Vagina (tissue), 2 donors: Measurements from ENCODE around the gene CKLF. TPM values are rescaled to one million over a fixed set of nuclear protein-coding genes. Genes with fewer than 3 reads are reported as not detected.
"Not testable (repeated sequence)": the region's sequence is repeated elsewhere in the genome, so short reads cannot be mapped to it uniquely, and the experiment has no call there.

ENCODE experiments used
- DNase-seq, 2 donors: peaks; one replicate each; pipeline ENCODE4 v3.0.0-alpha.2; 2017; ENCODE audit errors: extremely low spot score in 2 of 2
- H3K27ac ChIP-seq: fragments of 200-600 bp; sonication (generic); one replicate; pipeline ENCODE4 v1.5.1; 2019
- H3K27me3 ChIP-seq: fragments of 200-600 bp; sonication (generic); one replicate; pipeline ENCODE4 v1.5.1; 2019
- H3K36me3 ChIP-seq, 2 donors: fragments of 200-600 bp; sonication (generic); one replicate each; pipeline ENCODE4 v1.5.1; 2017 to 2019
- H3K4me1 ChIP-seq: fragments of 200-600 bp; sonication (generic); one replicate; pipeline ENCODE4 v1.5.1; 2019
- H3K4me3 ChIP-seq, 2 donors: fragments of 200-600 bp; sonication (generic); 1 replicate in 1 of 2; 2 replicates in 1 of 2; pipeline ENCODE4 v1.5.1; 2016 to 2019
- H3K9me3 ChIP-seq: fragments of 200-600 bp; sonication (generic); one replicate; pipeline ENCODE4 v1.5.1; 2019
- POLR2A ChIP-seq, 2 donors: fragments of 450-650 bp; IDR thresholded peaks; one replicate each; pipeline ENCODE4 v1.6.1; 2017; ENCODE audit warnings: antibody characterized with exemption in 2 of 2, mild to moderate bottlenecking in 2 of 2, moderate library complexity in 2 of 2
- POLR2AphosphoS5 ChIP-seq, 2 donors: sonication (generic); formaldehyde crosslinking; IDR thresholded peaks; one replicate each; pipeline ENCODE4 v1.9.0; 2017; ENCODE audit warnings: antibody characterized with exemption in 2 of 2, mild to moderate bottlenecking in 2 of 2, low read depth in 1 of 2; ENCODE audit not compliant: insufficient read depth in 1 of 2
- intact Hi-C: fragments of 100-400 bp; cut with DNase I; formaldehyde crosslinking; loops from one replicate; pipeline ENCODE4 v1.15.1; 2023
- total RNA-seq: library from RNA; depleted of rRNA; stranded (reverse); fragments of >200 nt; gene quantifications from one replicate; pipeline ENCODE4 v1.2.3, GENCODE V29; 2016
- TF ChIP-seq, protein P1 (sequence below), 3 experiments: fragments of 450-650 bp in 2 of 3; fragments of 200-600 bp in 1 of 3; sonication (generic) in 1 of 3; IDR thresholded peaks; one replicate each; pipeline ENCODE4 v1.5.1; 2017 to 2019; ENCODE audit warnings: antibody characterized with exemption in 3 of 3, mild to moderate bottlenecking in 2 of 3, moderate library complexity in 2 of 3

The CKLF gene
- total RNA-seq, 1 donor from 2014 or later: 52.3 TPM

DNA sequence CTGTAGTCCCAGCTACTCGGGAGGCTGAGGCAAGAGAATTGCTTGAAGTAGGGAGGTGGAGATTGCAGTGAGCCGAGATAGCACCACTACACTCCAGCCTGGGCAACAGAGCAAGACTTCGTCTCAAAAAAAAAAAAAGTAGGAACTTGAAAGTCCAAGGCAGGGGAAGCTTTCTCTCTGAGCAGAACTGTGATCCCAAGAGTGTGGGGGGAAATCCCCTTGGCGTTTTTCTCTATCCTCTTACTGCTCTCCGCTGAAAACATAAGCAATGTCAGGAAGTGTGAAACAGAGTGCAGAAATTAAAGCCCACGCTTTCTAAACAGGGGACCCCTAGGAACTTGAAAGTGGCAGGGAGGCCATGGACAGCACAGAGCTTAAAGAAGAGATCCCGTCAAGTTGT, 42.4 kb downstream of the CKLF start:
- no peak for DNase-seq

DNA sequence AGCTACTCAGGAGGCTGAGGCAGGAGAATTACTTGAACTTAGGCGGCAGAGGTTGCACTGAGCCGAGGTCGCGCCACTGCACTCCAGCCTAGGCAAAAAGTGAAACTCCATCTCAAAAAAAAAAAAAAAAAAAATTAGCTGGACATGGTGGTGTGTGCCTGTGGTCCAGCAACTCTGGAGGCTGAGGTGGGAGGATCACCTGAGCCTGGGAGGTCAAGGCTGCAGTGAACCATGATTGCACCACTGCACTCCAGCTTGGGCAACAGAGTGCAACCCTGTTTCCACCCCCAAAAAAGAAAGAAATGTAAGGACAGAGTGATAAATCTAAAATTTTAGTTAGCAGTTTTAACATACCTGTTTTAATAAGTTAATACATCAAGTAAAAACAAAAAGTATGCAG, 44.2 kb downstream of the CKLF start:
- H3K27ac ChIP-seq, H3K9me3 ChIP-seq, H3K36me3 ChIP-seq, H3K4me1 ChIP-seq, H3K4me3 ChIP-seq, intact Hi-C loops, DNase-seq, H3K27me3 ChIP-seq: not testable (repeated sequence)

More for the DNA sequence above, 42.4 kb downstream of the CKLF start:
- TF ChIP-seq POLR2AphosphoS5 (IDR thresholded peaks at IDR 0.05; ENCODE audit: insufficient read depth in 1 of 2, low read depth in 1 of 2) (no peak), POLR2A (IDR thresholded peaks at IDR 0.05) (no peak)
- TF ChIP-seq, protein P1, sequence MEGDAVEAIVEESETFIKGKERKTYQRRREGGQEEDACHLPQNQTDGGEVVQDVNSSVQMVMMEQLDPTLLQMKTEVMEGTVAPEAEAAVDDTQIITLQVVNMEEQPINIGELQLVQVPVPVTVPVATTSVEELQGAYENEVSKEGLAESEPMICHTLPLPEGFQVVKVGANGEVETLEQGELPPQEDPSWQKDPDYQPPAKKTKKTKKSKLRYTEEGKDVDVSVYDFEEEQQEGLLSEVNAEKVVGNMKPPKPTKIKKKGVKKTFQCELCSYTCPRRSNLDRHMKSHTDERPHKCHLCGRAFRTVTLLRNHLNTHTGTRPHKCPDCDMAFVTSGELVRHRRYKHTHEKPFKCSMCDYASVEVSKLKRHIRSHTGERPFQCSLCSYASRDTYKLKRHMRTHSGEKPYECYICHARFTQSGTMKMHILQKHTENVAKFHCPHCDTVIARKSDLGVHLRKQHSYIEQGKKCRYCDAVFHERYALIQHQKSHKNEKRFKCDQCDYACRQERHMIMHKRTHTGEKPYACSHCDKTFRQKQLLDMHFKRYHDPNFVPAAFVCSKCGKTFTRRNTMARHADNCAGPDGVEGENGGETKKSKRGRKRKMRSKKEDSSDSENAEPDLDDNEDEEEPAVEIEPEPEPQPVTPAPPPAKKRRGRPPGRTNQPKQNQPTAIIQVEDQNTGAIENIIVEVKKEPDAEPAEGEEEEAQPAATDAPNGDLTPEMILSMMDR (IDR thresholded peaks at IDR 0.05): no peak
- intact Hi-C loops: no loop called here
- no peaks in the 10 kb centered on the region for H3K9me3 ChIP-seq
- H3K36me3 ChIP-seq: no peaks in the 10 kb centered on the region
- no peak overlapping the region for H3K27ac ChIP-seq
- no peak overlapping the region for H3K4me3 ChIP-seq
- no peaks in the 10 kb centered on the region for H3K27me3 ChIP-seq
- no peaks in the 10 kb centered on the region for H3K4me1 ChIP-seq

DNA sequence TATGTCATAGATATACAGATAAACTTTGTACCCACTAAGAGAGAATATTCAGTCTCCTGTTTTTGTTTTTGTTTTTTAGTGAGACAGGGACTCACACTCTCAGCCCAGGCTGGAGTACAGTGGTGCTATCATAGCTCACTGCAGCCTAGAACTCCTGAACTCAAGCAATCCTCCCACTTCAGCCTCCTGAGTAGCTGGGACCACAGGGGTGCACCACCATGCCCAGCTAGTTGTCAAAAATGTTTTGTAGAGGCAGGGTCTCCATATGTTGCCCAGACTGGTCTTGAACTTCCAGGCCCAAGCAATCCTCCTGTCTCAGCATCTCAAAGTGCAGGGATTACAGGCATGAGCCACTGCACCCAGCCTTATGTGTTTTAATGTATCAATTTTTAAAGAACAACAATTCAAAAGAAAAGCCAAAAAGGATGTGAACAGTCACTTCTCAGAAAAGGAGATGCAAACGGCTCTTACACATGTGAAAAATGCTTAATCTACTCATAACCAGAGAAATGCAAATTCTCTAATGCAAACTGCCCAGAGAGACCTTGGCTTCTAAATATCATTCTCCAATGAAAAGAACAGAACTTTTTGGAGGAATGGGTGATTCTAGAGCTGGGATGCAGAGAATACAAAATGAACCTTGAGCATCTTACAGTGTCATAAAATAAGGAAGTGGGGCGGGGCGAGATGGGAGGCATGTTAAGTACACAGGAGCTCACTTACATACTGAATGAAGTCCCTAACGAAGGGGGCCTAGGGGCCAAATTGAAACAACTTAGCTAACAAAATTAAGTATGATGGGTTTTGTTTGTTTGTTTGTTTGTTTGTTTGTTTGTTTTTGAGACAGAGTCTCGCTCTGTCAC, 44.8 kb downstream of the CKLF start:
- no peak for DNase-seq
- intact Hi-C loops: no loop called here
- H3K4me3 ChIP-seq: no peak overlapping the region
- no peaks in the 10 kb centered on the region for H3K27me3 ChIP-seq
- no peaks in the 10 kb centered on the region for H3K9me3 ChIP-seq
- no peaks in the 10 kb centered on the region for H3K4me1 ChIP-seq
- no peaks in the 10 kb centered on the region for H3K36me3 ChIP-seq
- TF ChIP-seq POLR2AphosphoS5 (IDR thresholded peaks at IDR 0.05; ENCODE audit: insufficient read depth in 1 of 2, low read depth in 1 of 2) (no peak), POLR2A (IDR thresholded peaks at IDR 0.05) (no peak)
- TF ChIP-seq, protein P1 (IDR thresholded peaks at IDR 0.05): no peak
- no peak overlapping the region for H3K27ac ChIP-seq

DNA sequence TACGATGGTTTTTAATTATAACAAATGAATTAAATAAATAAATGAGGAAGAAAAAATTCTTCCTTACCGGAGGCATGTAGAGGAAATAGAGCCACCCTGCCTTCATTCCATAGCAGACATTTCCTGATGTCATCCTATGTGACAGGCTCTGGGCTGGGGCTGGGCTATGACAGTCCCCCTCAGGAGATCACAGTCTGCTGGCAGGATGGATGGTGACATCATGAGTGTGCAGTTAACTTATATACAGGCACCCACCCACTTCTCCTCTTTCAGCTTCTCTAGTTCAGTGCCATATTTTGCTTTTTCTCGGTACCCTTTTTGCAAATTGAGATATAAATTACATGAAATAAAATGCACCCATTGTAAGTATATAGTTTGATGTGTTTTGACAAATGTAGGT, 45.7 kb downstream of the CKLF start:
- Histone ChIP-seq H3K36me3 (no peaks in the 10 kb centered on the region), H3K27me3 (no peaks in the 10 kb centered on the region), H3K9me3 (no peaks in the 10 kb centered on the region), H3K4me3 (no peak overlapping the region), H3K4me1 (no peaks in the 10 kb centered on the region), H3K27ac (no peak overlapping the region)
- TF ChIP-seq POLR2AphosphoS5 (IDR thresholded peaks at IDR 0.05; ENCODE audit: insufficient read depth in 1 of 2, low read depth in 1 of 2) (no peak), POLR2A (IDR thresholded peaks at IDR 0.05) (no peak)
- TF ChIP-seq, protein P1 (IDR thresholded peaks at IDR 0.05): no peak
- intact Hi-C loops: no loop called here
- DNase-seq: no peak

DNA sequence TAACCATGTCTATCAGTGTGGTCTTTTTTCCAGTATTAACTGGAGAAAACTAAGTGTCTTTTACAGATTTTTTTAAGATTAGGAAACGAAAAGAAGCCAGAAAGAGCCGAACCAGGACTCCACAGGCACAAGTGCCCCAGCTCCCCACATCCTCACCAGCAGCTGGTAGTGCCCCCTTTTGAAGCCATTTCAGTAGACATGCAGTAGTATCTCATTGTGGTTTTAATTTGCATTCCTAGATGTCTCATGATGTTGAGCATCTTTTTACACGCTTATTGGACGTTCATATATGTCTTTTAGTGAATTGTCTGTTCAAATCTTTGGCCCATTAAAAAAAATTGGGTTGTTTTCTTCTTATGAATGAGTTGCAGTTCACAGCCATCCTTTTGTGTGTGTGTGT, 47.4 kb downstream of the CKLF start:
- Histone ChIP-seq H3K4me1 (peaks cover 11% of the 10 kb centered on the region), H3K4me3 (no peak overlapping the region), H3K27me3 (no peaks in the 10 kb centered on the region), H3K36me3 (no peaks in the 10 kb centered on the region), H3K9me3 (no peaks in the 10 kb centered on the region), H3K27ac (no peak overlapping the region)
- no peak for DNase-seq
- TF ChIP-seq POLR2AphosphoS5 (IDR thresholded peaks at IDR 0.05; ENCODE audit: insufficient read depth in 1 of 2, low read depth in 1 of 2): no peak
- TF ChIP-seq, protein P1 (IDR thresholded peaks at IDR 0.05): no peak
- no peak for TF ChIP-seq POLR2A (IDR thresholded peaks at IDR 0.05)
- intact Hi-C loops: loop anchor here (5.0 to 10.0 kb wide), 3 partner anchors 75 to 192 kb away; no protein-coding TSS in a partner anchor
